Middle frontal gyrus (tissue), 1 donor: ENCODE measurements around the gene LZTS2.

Source experiments
- DNase-seq: peaks from one replicate; pipeline ENCODE4 v3.0.0-alpha.2; 2015; ENCODE audit warnings: low spot score; ENCODE audit errors: extremely low spot score

Gene LZTS2

GRCh38 chr10:100978901-100979195 is 20.8 kb upstream of the LZTS2 start:
- DNase-seq: no peak

- DNase-seq: no peak
Measured at GRCh38 chr10:100979791-100980272, 19.8 kb upstream of the LZTS2 start.

GRCh38 chr10:100980311-100980710 is 19.3 kb upstream of the LZTS2 start:
- no peak for DNase-seq

GRCh38 chr10:100980711-100981110 is 18.9 kb upstream of the LZTS2 start:
- no peak for DNase-seq

GRCh38 chr10:100981178-100981772 is 18.3 kb upstream of the LZTS2 start:
- DNase-seq: no peak

GRCh38 chr10:100982916-100983830 is 16.4 kb upstream of the LZTS2 start:
- no peak for DNase-seq

- no peak for DNase-seq
Measured at GRCh38 chr10:100983868-100984671, 15.5 kb upstream of the LZTS2 start.

- DNase-seq: no peak
Measured at GRCh38 chr10:100984672-100985177, 14.9 kb upstream of the LZTS2 start.

- no peak for DNase-seq
Measured at GRCh38 chr10:100985336-100985735, 14.3 kb upstream of the LZTS2 start.

- DNase-seq: no peak
Measured at GRCh38 chr10:100986623-100986951, 13.0 kb upstream of the LZTS2 start.

- DNase-seq: peak; percentile 82
Measured at GRCh38 chr10:100986952-100987684, 12.5 kb upstream of the LZTS2 start, which contains the start of the genes MRPL43 and TWNK. MRPL43 (minus strand) TSS chr10:100987497; CDS start chr10:100987443, 54 bp downstream. TWNK (plus strand) TSS chr10:100987543; CDS start chr10:100988211, 668 bp downstream.

- no peak for DNase-seq
Measured at GRCh38 chr10:100987685-100988049, 11.9 kb upstream of the LZTS2 start.

- DNase-seq: no peak
Measured at GRCh38 chr10:100988166-100988565, 11.4 kb upstream of the LZTS2 start.

GRCh38 chr10:100989088-100989487 is 10.5 kb upstream of the LZTS2 start:
- no peak for DNase-seq

- no peak for DNase-seq
Measured at GRCh38 chr10:100993986-100994708, 5.5 kb upstream of the LZTS2 start.

GRCh38 chr10:100995181-100995580 is 4.4 kb upstream of the LZTS2 start:
- no peak for DNase-seq

- no peak for DNase-seq
Measured at GRCh38 chr10:100996678-100997359, 2.8 kb upstream of the LZTS2 start.

GRCh38 chr10:100997360-100998182 is 2.0 kb upstream of the LZTS2 start:
- DNase-seq: no peak
